K562 (cell line): ENCODE measurements around the gene ACSF3. TPM values are rescaled to one million over a fixed set of nuclear protein-coding genes. Genes with fewer than 3 reads are reported as not detected.

Experiments
- ATAC-seq: fragments of 200-7000 bp; cut with Tn5 transposase; 3 replicates; pipeline ENCODE4 v1.9.1; 2020; ENCODE audit warnings: moderate library complexity
- BruUV-seq: library from RNA; stranded (reverse); fragments of 400-500 nt; replicated peaks from 2 replicates; lab custom pipeline; 2021; lab: Mats Ljungman, UMichigan
- CTCF ChIA-PET: fragments of 300-600 bp; formaldehyde crosslinking; extraction: SDS; loops from one replicate; lab custom pipeline; 2021; ENCODE audit warnings: low intra/inter-chr PET ratio; lab: Yijun Ruan, JAX
- POLR2A ChIA-PET: fragments of 300-600, 350-650 bp; sonication (Branson Sonifier 250); formaldehyde crosslinking; extraction: SDS; loops from one replicate; lab custom pipeline; 2021; ENCODE audit warnings: antibody characterized with exemption, inconsistent platforms; lab: Yijun Ruan, JAX
- DNase-seq, 4 experiments: peaks; one replicate each; pipeline versions ENCODE4 v3.0.0 to v3.0.0-alpha.2; 2011 to 2018; ENCODE audit warnings: low spot score in 3 of 4, mixed read lengths in 3 of 4; ENCODE audit errors: extremely low read depth in 1 of 4
- FAIRE-seq: peaks from 2 replicates; lab custom pipeline; 2011; peaks lifted over from hg19 to GRCh38; lab: Jason Lieb, UNC
- H2AFZ ChIP-seq: 2 replicates; pipeline ENCODE4 v1.6.0; 2011; ENCODE audit warnings: low read depth, low read length, control low read depth, inconsistent platforms
- H3K27ac ChIP-seq: fragments of 200-600 bp; 3 replicates; pipeline ENCODE4 v1.8.0; 2011; ENCODE audit warnings: low read depth, mild to moderate bottlenecking, control low read depth, inconsistent platforms, low read length, moderate library complexity, mixed read lengths; ENCODE audit errors: extremely low read depth
- H3K27me3 ChIP-seq, 2 experiments: fragments of 300-600 bp in 1 of 2; 2 replicates in 1 of 2; 3 replicates in 1 of 2; pipeline versions ENCODE4 v1.6.0 to v1.8.0; 2011; ENCODE audit warnings: inconsistent platforms in 2 of 2, low read length in 2 of 2, mild to moderate bottlenecking in 1 of 2, mixed read lengths in 1 of 2, moderate library complexity in 1 of 2; ENCODE audit not compliant: control insufficient read depth in 2 of 2, insufficient read depth in 2 of 2
- H3K36me3 ChIP-seq: fragments of 300-600 bp; 3 replicates; pipeline ENCODE4 v1.8.0; 2011; ENCODE audit warnings: mild to moderate bottlenecking, low read length, inconsistent platforms; ENCODE audit not compliant: control insufficient read depth, insufficient read depth
- H3K4me1 ChIP-seq, 2 experiments: fragments of 200-600 bp in 1 of 2; replicated peaks in 1 of 2; 2 replicates in 1 of 2; 3 replicates in 1 of 2; pipeline versions ENCODE4 v1.5.1 to v1.8.0; 2011; ENCODE audit warnings: inconsistent platforms in 2 of 2, low read length in 2 of 2, mild to moderate bottlenecking in 1 of 2, mixed read lengths in 1 of 2, moderate library complexity in 1 of 2; ENCODE audit not compliant: control insufficient read depth in 2 of 2, insufficient read depth in 2 of 2
- H3K4me2 ChIP-seq: 2 replicates; pipeline ENCODE4 v1.6.1; 2011; ENCODE audit warnings: low read length, control low read depth, inconsistent platforms, mixed read lengths; ENCODE audit not compliant: insufficient read depth
- H3K4me3 ChIP-seq: fragments of 200-600 bp; sonication (generic), shearing (Covaris generic); 2 replicates; pipeline ENCODE4 v1.5.1; 2016; ENCODE audit warnings: control low read depth, inconsistent platforms
- H3K79me2 ChIP-seq: fragments of 200-600 bp; 3 replicates; pipeline ENCODE4 v1.8.0; 2011; ENCODE audit warnings: low read length, inconsistent platforms; ENCODE audit not compliant: control insufficient read depth, insufficient read depth
- H3K9ac ChIP-seq, 2 experiments: 2 replicates each; pipeline versions ENCODE4 v1.6.0 to v1.6.1; 2011; ENCODE audit warnings: low read depth in 2 of 2, low read length in 2 of 2, control low read depth in 1 of 2, inconsistent platforms in 1 of 2, mild to moderate bottlenecking in 1 of 2, mixed read lengths in 1 of 2; ENCODE audit not compliant: insufficient read depth in 1 of 2
- H3K9me1 ChIP-seq: one replicate; pipeline ENCODE4 v1.6.0; 2011; ENCODE audit warnings: inconsistent platforms, mild to moderate bottlenecking, low read length, moderate library complexity; ENCODE audit not compliant: control insufficient read depth, insufficient read depth
- H3K9me3 ChIP-seq: replicated peaks from 2 replicates; pipeline ENCODE4 v1.5.1; 2011; ENCODE audit warnings: low read depth, low read length, inconsistent platforms; ENCODE audit not compliant: control insufficient read depth, insufficient read depth
- H4K20me1 ChIP-seq: replicated peaks from 2 replicates; pipeline ENCODE4 v1.6.1; 2011; ENCODE audit warnings: low read length, inconsistent platforms, mixed read lengths; ENCODE audit not compliant: control insufficient read depth, insufficient read depth
- E2F4 ChIP-seq: sonication (generic); formaldehyde crosslinking; IDR thresholded peaks from 2 replicates; pipeline ENCODE4 v1.8.0; 2022; ENCODE audit warnings: mild to moderate bottlenecking, low read depth, missing genetic modification reagents
- ELF1 ChIP-seq: fragments of 200-800 bp; sonication (Bioruptor generic); IDR thresholded peaks from 2 replicates; pipeline ENCODE4 v1.6.1; 2016; ENCODE audit warnings: missing genetic modification characterization, missing compliant biosample characterization
- KDM5B ChIP-seq: fragments of 200-600 bp; sonication (generic); IDR thresholded peaks from 2 replicates; pipeline ENCODE4 v1.6.1; 2012; ENCODE audit warnings: low read depth, mild to moderate bottlenecking, moderate library complexity, low read length, control low read depth, inconsistent platforms; ENCODE audit not compliant: insufficient replicate concordance
- MNT ChIP-seq, 2 experiments: fragments of 450-650 bp; conservative IDR thresholded peaks; 2 replicates each; pipeline ENCODE4 v1.6.1; 2017; ENCODE audit warnings: mild to moderate bottlenecking in 2 of 2, moderate library complexity in 2 of 2
- NCOA4 ChIP-seq: fragments of 450-650 bp; IDR thresholded peaks from 2 replicates; pipeline ENCODE4 v1.6.1; 2018; ENCODE audit warnings: mild to moderate bottlenecking; ENCODE audit not compliant: partially characterized antibody
- OTX1 ChIP-seq: fragments of 450-650 bp; formaldehyde crosslinking; IDR thresholded peaks from 2 replicates; pipeline ENCODE4 v1.4.0; 2022; ENCODE audit warnings: mild to moderate bottlenecking
- PRPF4 ChIP-seq: fragments of 200-400 bp; formaldehyde crosslinking; IDR thresholded peaks from one replicate; pipeline ENCODE4 v1.6.1; 2017; ENCODE audit warnings: low read length, low read depth, mild to moderate bottlenecking; ENCODE audit not compliant: insufficient read depth, poor library complexity, severe bottlenecking
- RBBP5 ChIP-seq: fragments of 200-600 bp; sonication (generic); IDR thresholded peaks from 2 replicates; pipeline ENCODE4 v1.6.1; 2012; ENCODE audit warnings: borderline replicate concordance, mild to moderate bottlenecking, low read length, control low read depth, inconsistent platforms; ENCODE audit not compliant: insufficient read depth, poor library complexity, severe bottlenecking
- RBM39 ChIP-seq: fragments of 200-400 bp; formaldehyde crosslinking; optimal IDR thresholded peaks from 2 replicates; pipeline ENCODE3; 2018; ENCODE audit warnings: low read depth, low read length
- THRB ChIP-seq: fragments of 450-650 bp; formaldehyde crosslinking; conservative IDR thresholded peaks from 2 replicates; pipeline ENCODE4 v1.4.0; 2022; ENCODE audit warnings: mild to moderate bottlenecking, missing genetic modification characterization
- ZNF408 ChIP-seq: fragments of 250-450 bp; sonication (Bioruptor Pico); IDR thresholded peaks from 2 replicates; pipeline ENCODE4 v1.4.0; 2020; ENCODE audit warnings: low read depth, mild to moderate bottlenecking, moderate library complexity
- WGBS: fragments of 100-300 bp; shearing (Covaris generic); methylation state at CpG from one replicate; pipeline ENCODE4 v1.1.6; 2016; ENCODE audit warnings: low coverage, mixed read lengths; ENCODE audit not compliant: insufficient coverage; ENCODE audit errors: missing lambda C conversion rate; 5-methylcytosine and 5-hydroxymethylcytosine counted together
- in situ Hi-C: fragments of 300-500 bp; cut with MboI; formaldehyde crosslinking; loops from 4 replicates; pipeline ENCODE4 v1.15.0; 2018; ENCODE audit warnings: inconsistent platforms, mixed read lengths
- intact Hi-C: fragments of 100-400 bp; cut with micrococcal nuclease; formaldehyde crosslinking; loops from 2 replicates; pipeline ENCODE4 v1.14.2; 2022
- polyA plus RNA-seq, 8 experiments: library from polyadenylated mRNA; depleted of rRNA in 4 of 8; stranded (reverse) in 5 of 8; unstranded in 3 of 8; fragments of >200 nt; fragmentation: Nextera tagmentation in 2 of 8; fragmentation: Illumina TruSeq in 1 of 8; extraction: Ambion mirVana in 2 of 8; extraction: Trizol in 1 of 8; gene quantifications; 2 replicates each; pipeline versions ENCODE4 v1.2.1 to v1.2.3, GENCODE V29; 2011 to 2014; ENCODE audit warnings: inconsistent platforms in 1 of 8, missing spikeins in 1 of 8
- total RNA-seq, 7 experiments: library from RNA; depleted of rRNA in 6 of 7; stranded (reverse); fragments of >200 nt in 6 of 7; fragmentation: Illumina TruSeq in 2 of 7; extraction: Trizol in 2 of 7; gene quantifications; 2 replicates each; pipeline versions ENCODE4 v1.2.1 to v1.2.3, GENCODE V29; 2011 to 2021; ENCODE audit warnings: low replicate concordance in 1 of 7
- TF ChIP-seq, protein P1 (sequence below): sonication (generic); formaldehyde crosslinking; IDR thresholded peaks from 2 replicates; pipeline ENCODE4 v1.8.0; 2022; ENCODE audit warnings: mild to moderate bottlenecking, missing genetic modification reagents
- TF ChIP-seq, protein P2 (sequence below): sonication (generic); formaldehyde crosslinking; IDR thresholded peaks from 2 replicates; pipeline ENCODE4 v1.8.1; 2022; ENCODE audit warnings: missing genetic modification reagents
- TF ChIP-seq, protein P3 (sequence below): fragments of 250-450 bp; sonication (Bioruptor Pico); IDR thresholded peaks from 2 replicates; pipeline ENCODE4 v1.5.1; 2021; ENCODE audit warnings: mild to moderate bottlenecking

Gene ACSF3
- total and polyA plus RNA-seq, 9 of the 15 experiments (the other 6 are each of a cell fraction or from before 2014, with no cell fraction given), result 0.77 to 32.8 (median 14.7) TPM

DNA sequence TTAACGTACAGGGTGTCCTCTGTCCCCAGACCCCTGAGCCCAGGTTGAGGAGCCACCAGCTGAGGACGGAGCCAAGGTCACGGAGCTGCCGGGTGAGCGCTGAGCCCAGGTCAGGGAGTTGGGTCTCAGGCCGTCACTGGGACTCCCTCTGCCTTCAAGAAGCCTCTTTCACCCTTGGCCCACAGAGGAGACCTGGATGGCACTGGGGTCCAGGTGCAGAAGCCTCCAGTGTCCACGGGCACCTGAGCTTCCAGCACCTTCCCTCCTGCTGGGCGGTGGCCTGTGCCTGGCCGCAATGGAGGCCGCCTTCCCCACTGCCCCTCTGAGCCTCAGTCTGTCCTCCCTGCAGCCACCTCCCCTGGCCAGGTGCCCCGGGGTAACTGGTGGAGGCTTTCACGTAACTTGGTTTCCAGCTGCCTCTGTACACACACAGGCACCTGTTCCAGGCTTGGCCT, 46.3 kb downstream of the ACSF3 start:
- no peaks in the 10 kb centered on the region for H4K20me1 ChIP-seq
- no peak for FAIRE-seq
- H3K4me3 ChIP-seq, result no peak overlapping the region
- no peak overlapping the region for H2AFZ ChIP-seq
- ATAC-seq, result no peak
- H3K27ac ChIP-seq, result no peak overlapping the region
- no peaks in the 10 kb centered on the region for H3K79me2 ChIP-seq
- H3K9me1 ChIP-seq, result no peaks in the 10 kb centered on the region
- intact Hi-C loops (no loop called here), in situ Hi-C loops (no loop called here)
- CTCF ChIA-PET, result no interaction called here
- H3K4me2 ChIP-seq, result no peak overlapping the region
- DNase-seq, result no peak
- 97% methylated on average over 9 of the region's 12 CpGs for WGBS
- peaks cover 0 to 21% of the 10 kb centered on the region in 2 experiments; a peak in 2 of 5 replicates for H3K4me1 ChIP-seq
- no peaks in the 10 kb centered on the region for H3K9me3 ChIP-seq
- no peaks in the 10 kb centered on the region for H3K27me3 ChIP-seq
- no TSS peak for BruUV-seq
- peaks cover 33% of the 10 kb centered on the region; the same call in 2 of the 3 replicates for H3K36me3 ChIP-seq
- H3K9ac ChIP-seq, result peak overlapping the region in 1 of 2 experiments; percentile 26; a peak in 1 of 4 replicates
- POLR2A ChIA-PET, result no interaction called here
- TF ChIP-seq ELF1 (tag) (no peak), MNT (conservative IDR thresholded peaks at IDR 0.05) (no peak), E2F4 (CRISPR knock-in tag) (no peak), THRB (CRISPR knock-in tag) (no peak), ZNF408 (CRISPR knock-in tag) (no peak), RBM39 (no peak), RBBP5 (no peak), NCOA4 (no peak), PRPF4 (no peak), KDM5B (no peak), OTX1 (CRISPR knock-in tag) (no peak)
- TF ChIP-seq, protein P1, sequence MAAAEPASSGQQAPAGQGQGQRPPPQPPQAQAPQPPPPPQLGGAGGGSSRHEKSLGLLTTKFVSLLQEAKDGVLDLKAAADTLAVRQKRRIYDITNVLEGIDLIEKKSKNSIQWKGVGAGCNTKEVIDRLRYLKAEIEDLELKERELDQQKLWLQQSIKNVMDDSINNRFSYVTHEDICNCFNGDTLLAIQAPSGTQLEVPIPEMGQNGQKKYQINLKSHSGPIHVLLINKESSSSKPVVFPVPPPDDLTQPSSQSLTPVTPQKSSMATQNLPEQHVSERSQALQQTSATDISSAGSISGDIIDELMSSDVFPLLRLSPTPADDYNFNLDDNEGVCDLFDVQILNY (CRISPR knock-in tag), result no peak
- TF ChIP-seq, protein P2, sequence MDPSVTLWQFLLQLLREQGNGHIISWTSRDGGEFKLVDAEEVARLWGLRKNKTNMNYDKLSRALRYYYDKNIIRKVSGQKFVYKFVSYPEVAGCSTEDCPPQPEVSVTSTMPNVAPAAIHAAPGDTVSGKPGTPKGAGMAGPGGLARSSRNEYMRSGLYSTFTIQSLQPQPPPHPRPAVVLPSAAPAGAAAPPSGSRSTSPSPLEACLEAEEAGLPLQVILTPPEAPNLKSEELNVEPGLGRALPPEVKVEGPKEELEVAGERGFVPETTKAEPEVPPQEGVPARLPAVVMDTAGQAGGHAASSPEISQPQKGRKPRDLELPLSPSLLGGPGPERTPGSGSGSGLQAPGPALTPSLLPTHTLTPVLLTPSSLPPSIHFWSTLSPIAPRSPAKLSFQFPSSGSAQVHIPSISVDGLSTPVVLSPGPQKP (CRISPR knock-in tag), result no peak
- TF ChIP-seq, protein P3, sequence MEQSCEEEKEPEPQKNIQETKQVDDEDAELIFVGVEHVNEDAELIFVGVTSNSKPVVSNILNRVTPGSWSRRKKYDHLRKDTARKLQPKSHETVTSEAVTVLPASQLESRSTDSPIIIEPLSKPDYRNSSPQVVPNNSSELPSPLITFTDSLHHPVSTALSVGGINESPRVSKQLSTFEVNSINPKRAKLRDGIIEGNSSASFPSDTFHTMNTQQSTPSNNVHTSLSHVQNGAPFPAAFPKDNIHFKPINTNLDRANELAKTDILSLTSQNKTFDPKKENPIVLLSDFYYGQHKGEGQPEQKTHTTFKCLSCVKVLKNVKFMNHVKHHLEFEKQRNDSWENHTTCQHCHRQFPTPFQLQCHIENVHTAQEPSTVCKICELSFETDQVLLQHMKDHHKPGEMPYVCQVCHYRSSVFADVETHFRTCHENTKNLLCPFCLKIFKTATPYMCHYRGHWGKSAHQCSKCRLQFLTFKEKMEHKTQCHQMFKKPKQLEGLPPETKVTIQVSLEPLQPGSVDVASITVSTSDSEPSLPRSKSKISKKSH, result no peak
